ENCODE results near the gene OR5M3.

DNA sequence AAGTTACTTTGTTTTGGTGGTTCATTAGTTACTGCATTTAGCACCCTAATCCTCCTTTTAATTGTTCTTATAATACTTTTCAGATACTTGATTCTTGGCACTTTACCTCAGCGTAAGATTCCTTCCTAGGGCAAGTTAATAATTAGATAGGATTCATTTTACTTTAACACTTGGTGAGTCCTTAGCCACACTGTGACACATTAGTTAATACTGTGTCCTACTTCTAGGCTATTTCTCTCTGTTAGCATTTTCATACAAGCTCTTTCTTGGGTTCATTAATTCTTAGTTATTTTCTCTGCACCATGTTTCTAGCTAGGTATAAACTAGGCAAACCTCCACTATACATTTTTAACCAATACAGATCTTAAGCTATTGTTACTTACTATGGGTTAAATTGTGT is 16.1 kb downstream of the OR5M3 start:
- TF ChIP-seq, protein P1, sequence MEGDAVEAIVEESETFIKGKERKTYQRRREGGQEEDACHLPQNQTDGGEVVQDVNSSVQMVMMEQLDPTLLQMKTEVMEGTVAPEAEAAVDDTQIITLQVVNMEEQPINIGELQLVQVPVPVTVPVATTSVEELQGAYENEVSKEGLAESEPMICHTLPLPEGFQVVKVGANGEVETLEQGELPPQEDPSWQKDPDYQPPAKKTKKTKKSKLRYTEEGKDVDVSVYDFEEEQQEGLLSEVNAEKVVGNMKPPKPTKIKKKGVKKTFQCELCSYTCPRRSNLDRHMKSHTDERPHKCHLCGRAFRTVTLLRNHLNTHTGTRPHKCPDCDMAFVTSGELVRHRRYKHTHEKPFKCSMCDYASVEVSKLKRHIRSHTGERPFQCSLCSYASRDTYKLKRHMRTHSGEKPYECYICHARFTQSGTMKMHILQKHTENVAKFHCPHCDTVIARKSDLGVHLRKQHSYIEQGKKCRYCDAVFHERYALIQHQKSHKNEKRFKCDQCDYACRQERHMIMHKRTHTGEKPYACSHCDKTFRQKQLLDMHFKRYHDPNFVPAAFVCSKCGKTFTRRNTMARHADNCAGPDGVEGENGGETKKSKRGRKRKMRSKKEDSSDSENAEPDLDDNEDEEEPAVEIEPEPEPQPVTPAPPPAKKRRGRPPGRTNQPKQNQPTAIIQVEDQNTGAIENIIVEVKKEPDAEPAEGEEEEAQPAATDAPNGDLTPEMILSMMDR (IDR thresholded peaks at IDR 0.05) = no peak
- TF ChIP-seq POLR2AphosphoS5 (IDR thresholded peaks at IDR 0.05; ENCODE audit: low read depth, low read length) (no peak), SIN3A (IDR thresholded peaks at IDR 0.05; ENCODE audit: borderline replicate concordance, insufficient read depth, low read depth, low read length) (no peak), TCF7L2 (IDR thresholded peaks at IDR 0.05; ENCODE audit: low read depth, low read length) (no peak)
- TF ChIP-seq, protein P2, sequence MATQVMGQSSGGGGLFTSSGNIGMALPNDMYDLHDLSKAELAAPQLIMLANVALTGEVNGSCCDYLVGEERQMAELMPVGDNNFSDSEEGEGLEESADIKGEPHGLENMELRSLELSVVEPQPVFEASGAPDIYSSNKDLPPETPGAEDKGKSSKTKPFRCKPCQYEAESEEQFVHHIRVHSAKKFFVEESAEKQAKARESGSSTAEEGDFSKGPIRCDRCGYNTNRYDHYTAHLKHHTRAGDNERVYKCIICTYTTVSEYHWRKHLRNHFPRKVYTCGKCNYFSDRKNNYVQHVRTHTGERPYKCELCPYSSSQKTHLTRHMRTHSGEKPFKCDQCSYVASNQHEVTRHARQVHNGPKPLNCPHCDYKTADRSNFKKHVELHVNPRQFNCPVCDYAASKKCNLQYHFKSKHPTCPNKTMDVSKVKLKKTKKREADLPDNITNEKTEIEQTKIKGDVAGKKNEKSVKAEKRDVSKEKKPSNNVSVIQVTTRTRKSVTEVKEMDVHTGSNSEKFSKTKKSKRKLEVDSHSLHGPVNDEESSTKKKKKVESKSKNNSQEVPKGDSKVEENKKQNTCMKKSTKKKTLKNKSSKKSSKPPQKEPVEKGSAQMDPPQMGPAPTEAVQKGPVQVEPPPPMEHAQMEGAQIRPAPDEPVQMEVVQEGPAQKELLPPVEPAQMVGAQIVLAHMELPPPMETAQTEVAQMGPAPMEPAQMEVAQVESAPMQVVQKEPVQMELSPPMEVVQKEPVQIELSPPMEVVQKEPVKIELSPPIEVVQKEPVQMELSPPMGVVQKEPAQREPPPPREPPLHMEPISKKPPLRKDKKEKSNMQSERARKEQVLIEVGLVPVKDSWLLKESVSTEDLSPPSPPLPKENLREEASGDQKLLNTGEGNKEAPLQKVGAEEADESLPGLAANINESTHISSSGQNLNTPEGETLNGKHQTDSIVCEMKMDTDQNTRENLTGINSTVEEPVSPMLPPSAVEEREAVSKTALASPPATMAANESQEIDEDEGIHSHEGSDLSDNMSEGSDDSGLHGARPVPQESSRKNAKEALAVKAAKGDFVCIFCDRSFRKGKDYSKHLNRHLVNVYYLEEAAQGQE (IDR thresholded peaks at IDR 0.05; ENCODE audit: insufficient read depth in 1 of 2, low read depth in 2 of 2, low read length in 1 of 2) = no peak
